K562 (cell line): ENCODE data around the gene UFSP1.

Experiments used
- CTCF ChIP-seq, 3 experiments: IDR thresholded peaks in 2 of 3; conservative IDR thresholded peaks in 1 of 3; 2 replicates each; pipeline ENCODE4 v1.5.1; 2011 to 2012; ENCODE audit warnings: low read length in 3 of 3, mild to moderate bottlenecking in 3 of 3, control low read depth in 2 of 3, improper control_type of control experiment in 1 of 3, inconsistent platforms in 1 of 3, low read depth in 1 of 3, mixed read lengths in 1 of 3, moderate library complexity in 1 of 3; ENCODE audit not compliant: insufficient read depth in 2 of 3
- FOXA1 ChIP-seq: fragments of 450-650 bp; IDR thresholded peaks from 2 replicates; pipeline ENCODE4 v1.6.1; 2016; ENCODE audit warnings: mild to moderate bottlenecking, borderline replicate concordance
- POLR2A ChIP-seq: fragments of 450-650 bp; conservative IDR thresholded peaks from 2 replicates; pipeline ENCODE4 v1.6.1; 2016
- SP1 ChIP-seq: sonication (generic); formaldehyde crosslinking; IDR thresholded peaks from 2 replicates; pipeline ENCODE4 v1.8.1; 2022; ENCODE audit warnings: mild to moderate bottlenecking, missing genetic modification reagents

GRCh38 chr7:100933734-100934133 lies 44.2 kb upstream of the UFSP1 start:
- TF ChIP-seq CTCF (IDR thresholded peaks at IDR 0.05 in 2 of 3, conservative IDR thresholded peaks at IDR 0.05 in 1 of 3; ENCODE audit: insufficient read depth in 2 of 3, low read depth in 1 of 3, low read length in 3 of 3) (no peak), POLR2A (no peak), SP1 (no peak), FOXA1 (no peak)
